HG02852 (cell line): ENCODE data around the gene HPS5.
"Not testable (repeated sequence)": the region's sequence is repeated elsewhere in the genome, so short reads cannot be mapped to it uniquely, and the experiment has no call there.

Experiments used
- ATAC-seq: cut with Tn5 transposase; IDR thresholded peaks from one replicate; pipeline ENCODE4 v1.9.1; 2021; ENCODE audit warnings: mild to moderate bottlenecking, moderate library complexity; ENCODE audit not compliant: unreplicated experiment

The HPS5 gene, protein sequence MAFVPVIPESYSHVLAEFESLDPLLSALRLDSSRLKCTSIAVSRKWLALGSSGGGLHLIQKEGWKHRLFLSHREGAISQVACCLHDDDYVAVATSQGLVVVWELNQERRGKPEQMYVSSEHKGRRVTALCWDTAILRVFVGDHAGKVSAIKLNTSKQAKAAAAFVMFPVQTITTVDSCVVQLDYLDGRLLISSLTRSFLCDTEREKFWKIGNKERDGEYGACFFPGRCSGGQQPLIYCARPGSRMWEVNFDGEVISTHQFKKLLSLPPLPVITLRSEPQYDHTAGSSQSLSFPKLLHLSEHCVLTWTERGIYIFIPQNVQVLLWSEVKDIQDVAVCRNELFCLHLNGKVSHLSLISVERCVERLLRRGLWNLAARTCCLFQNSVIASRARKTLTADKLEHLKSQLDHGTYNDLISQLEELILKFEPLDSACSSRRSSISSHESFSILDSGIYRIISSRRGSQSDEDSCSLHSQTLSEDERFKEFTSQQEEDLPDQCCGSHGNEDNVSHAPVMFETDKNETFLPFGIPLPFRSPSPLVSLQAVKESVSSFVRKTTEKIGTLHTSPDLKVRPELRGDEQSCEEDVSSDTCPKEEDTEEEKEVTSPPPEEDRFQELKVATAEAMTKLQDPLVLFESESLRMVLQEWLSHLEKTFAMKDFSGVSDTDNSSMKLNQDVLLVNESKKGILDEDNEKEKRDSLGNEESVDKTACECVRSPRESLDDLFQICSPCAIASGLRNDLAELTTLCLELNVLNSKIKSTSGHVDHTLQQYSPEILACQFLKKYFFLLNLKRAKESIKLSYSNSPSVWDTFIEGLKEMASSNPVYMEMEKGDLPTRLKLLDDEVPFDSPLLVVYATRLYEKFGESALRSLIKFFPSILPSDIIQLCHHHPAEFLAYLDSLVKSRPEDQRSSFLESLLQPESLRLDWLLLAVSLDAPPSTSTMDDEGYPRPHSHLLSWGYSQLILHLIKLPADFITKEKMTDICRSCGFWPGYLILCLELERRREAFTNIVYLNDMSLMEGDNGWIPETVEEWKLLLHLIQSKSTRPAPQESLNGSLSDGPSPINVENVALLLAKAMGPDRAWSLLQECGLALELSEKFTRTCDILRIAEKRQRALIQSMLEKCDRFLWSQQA

GRCh38 chr11:18321969-18322711 is at the start of gene HPS5, which contains the start of gene GTF2H1:
Gene HPS5 (minus strand): TSS chr11:18322140. CDS start chr11:18317858, 4,282 bp downstream.
Gene GTF2H1 (plus strand): TSS chr11:18322567. CDS start chr11:18333075, 10,508 bp downstream.
- peak; percentile 87 for ATAC-seq

DNA sequence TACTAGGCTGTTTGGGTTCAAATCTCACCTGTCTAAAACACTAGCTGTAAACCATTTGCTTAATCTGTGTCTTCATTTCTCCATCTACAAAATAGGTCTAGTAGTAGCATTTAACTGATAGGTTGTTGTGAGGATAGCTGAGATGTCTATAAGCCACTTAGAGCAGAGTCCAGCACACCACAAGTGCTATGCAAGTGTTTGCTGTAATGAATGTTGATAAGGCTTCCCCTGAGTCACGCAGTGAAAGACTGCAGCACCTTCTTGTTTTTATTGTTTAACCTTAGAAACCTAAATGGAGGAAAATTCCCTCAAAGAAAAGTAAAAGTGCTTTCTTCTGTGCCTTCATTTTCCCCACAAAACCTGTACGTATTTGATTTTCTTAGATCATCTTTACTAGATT is 49.3 kb upstream of the HPS5 start:
- no peak for ATAC-seq

DNA sequence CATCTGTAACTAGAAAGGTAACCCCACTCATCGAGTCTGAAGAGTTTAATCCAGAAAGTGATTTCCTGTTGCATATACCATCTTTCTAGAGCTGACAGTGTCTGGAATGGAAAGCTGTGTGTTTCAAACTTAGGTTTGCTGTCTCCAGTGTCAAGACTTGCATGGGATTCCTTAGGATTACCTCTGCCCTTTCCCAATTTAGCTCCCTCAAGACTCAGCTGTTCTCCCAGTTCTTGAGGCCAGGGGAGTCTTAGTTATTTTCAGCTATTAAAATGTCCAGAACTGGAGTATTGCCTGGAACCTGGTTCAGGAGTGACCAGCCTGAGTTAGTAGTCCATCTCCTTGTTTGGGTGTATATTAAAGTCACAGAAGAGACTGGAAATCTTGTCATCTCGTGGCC is 47.5 kb upstream of the HPS5 start:
- ATAC-seq = no peak

DNA sequence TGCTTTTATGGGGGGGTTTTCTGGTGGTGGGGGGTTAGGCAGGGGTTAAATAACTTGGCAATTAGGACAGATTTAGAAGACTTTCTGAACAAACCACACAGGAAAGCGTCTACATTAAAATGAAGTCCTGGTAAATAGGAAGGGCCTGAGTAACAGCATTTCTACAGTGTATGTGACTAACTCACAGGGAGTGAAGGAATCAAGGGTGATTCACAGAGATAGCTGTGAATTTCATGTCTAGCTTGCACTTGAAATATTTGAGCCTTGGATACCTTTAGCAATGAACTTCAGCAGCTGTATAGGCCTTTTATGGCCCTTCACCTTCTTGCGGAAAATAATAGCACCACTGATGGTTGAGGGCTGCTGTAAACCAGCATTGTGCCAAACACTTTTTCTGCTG is 46.3 kb upstream of the HPS5 start:
- ATAC-seq = no peak

- ATAC-seq = no peak
Observed at GRCh38 chr11:18367431-18367830, 45.5 kb upstream of the HPS5 start.

DNA sequence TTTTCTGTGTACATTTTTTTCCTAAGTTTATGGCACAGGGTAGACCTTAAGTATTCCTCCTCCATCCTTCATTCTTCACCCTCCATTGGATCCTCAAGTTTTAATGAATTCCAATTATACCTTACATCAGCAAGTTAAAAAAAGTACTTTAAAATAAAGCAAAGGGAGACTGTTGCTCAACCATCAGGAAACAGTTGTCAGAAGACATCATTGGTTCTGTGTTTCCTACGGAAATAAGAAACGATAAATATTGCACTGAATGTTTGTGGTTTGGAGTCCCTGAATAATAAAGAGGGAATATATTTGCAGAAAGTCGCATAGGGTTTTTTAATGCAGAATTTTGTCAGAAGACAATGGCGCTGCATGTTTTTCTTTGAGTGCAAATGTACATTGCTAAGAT is 44.3 kb upstream of the HPS5 start:
- no peak for ATAC-seq

GRCh38 chr11:18365741-18366140 is 43.8 kb upstream of the HPS5 start:
- ATAC-seq = no peak

DNA sequence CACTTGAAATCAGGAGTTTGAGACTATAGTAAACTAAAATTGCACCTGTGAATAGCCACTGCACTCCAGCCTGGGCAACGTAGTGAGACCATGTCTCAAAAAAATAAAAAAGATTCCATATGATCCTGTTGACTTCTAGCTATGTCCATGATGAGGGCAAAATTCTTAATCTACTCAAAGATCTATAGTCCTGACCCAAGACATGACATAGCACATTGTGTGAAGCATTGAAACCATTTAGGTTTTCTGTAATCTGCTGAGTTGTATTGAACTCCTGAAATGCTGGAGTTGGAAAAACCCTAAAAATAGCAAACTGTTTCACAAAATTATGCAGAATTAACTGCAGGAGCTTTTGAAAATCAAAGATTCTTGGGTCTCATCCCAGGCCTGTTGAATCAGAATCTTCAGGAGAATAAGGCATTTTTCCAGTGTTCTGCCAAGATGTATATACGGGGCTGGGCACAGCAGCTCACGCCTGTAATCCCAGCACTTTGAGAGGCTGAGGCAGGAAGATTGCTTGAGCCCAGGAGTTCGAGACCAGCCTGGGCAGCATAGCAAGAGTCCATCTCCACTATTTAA is 42.6 kb upstream of the HPS5 start:
- ATAC-seq = no peak

DNA sequence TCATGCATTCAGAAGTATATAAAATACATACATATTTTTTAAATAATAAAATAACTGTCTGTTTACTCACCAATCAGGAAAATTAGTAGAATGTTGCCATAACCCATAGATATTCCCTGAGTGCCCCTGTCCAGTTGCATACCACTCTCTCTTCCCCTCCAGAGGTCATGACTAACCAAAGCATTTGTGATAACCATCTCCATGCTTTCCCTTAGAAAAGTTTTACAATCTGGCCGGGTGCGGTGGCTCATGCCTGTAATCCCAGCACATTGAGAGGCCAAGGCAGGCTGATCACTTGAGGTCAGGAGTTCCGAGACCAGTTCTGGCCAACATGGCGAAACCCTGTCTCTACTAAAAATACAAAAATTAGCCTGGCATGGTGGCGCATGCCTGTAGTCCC is 39.2 kb upstream of the HPS5 start:
- ATAC-seq = no peak

- ATAC-seq = no peak
Observed at GRCh38 chr11:18358646-18359045, 36.7 kb upstream of the HPS5 start.

DNA sequence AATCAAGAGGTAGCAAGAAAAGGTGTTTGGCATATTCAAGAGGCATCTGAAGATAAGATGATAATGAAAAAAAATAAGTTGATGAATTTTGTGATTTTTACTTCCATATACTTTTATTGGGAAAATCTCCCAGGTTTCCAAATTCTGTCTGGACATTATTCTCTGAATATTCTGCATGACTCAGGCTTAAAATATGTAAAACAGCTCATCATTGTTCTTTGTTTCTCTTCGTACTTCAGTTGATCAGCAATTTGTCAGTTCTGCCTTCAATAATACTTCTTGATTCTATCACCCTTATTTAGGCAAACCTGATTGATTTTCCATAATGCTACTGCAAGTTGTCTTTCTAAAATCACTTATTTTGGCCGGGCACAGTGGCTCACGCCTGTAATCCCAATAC is 30.6 kb upstream of the HPS5 start:
- no peak for ATAC-seq

DNA sequence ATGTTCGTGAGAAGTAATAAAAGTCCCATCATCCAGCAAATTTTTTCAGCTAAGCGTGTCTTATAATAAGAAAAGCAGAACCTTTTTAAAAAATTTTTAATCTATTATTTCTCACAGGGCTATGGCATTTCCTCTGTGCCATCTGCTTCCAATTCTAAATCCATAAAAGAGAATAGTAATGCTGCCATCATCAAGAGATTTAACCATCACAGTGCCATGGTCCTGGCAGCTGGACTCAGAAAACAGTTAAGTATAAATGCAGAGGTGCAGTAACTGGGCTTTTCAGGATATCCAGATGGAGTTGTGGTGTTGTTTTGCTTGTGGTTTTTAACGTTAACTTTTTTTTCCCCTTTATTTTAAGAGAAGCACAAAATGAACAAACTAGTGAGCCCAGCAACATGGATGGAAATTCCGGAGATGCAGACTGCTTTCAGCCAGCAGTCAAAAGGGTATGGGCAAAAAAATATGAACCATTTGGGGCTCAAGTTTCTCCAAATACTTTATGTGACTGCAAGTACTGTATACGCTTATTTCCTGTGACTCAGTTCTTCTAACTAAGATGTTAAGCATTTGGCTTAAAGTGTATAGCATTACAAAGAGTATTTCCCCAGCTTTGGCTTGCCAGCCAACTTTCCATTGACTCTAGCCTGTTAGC is 25.7 kb upstream of the HPS5 start:
- ATAC-seq = no peak

DNA sequence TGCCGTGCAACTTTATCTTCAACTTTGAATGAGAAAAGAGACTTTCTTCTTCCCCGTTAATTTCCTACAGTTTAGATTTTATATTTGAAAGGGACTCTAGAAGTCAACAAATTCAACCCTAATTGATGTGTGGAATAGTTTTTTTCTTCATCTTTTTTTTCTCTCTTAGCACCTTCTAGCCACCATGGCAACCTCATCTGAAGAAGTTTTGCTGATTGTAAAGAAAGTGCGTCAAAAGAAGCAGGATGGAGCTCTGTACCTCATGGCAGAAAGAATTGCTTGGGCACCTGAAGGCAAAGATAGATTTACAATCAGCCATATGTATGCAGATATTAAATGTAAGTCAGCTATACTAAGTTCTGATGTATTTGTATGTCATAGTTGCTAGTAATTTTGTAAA is 11.0 kb upstream of the HPS5 start:
- no peak for ATAC-seq

GRCh38 chr11:18332302-18332701 is 10.4 kb upstream of the HPS5 start:
- no peak for ATAC-seq

DNA sequence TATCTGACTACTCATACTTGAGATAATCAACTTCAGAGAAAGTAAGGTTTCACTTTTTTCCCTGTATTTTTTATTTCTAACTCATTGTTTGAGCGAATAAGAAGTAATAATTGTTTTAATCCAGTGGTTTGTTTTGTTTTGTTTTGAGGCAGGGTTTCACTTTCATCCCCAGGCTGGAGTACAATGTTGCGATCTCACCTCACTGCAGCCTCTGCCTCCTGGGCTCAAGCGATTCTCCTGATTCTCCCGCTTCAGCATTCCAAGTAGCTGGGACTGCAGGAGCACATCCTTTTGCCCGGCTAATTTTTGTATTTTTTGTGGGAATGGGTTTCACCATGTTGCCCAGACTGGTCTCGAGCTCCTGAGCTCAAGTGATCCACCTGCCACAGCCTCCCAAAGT is 9.0 kb upstream of the HPS5 start:
- ATAC-seq = no peak

GRCh38 chr11:18329196-18329870 is 7.4 kb upstream of the HPS5 start:
- ATAC-seq = peak; percentile 73

GRCh38 chr11:18324381-18324780 is 2.4 kb upstream of the HPS5 start:
- ATAC-seq = no peak

DNA sequence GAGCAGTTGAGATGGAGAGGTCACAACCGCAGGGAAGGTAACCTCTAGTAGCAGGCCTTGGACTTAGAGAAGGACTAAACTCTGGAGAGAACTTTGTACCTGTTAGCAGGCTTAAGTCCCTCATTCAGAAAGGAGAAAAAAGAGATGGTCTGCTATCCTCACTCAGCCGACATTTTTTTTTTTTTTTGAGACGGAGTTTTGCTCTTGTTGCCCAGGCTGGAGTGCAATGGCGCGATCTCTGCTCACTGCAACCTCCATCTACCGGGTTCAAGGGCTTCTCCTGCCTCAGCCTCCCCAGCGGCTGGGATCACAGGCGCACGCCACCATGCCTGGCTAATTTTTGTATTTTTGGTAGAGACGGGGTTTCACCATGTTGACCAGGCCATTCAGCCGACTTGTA is 1.9 kb upstream of the HPS5 start:
- ATAC-seq = not testable (repeated sequence)

DNA sequence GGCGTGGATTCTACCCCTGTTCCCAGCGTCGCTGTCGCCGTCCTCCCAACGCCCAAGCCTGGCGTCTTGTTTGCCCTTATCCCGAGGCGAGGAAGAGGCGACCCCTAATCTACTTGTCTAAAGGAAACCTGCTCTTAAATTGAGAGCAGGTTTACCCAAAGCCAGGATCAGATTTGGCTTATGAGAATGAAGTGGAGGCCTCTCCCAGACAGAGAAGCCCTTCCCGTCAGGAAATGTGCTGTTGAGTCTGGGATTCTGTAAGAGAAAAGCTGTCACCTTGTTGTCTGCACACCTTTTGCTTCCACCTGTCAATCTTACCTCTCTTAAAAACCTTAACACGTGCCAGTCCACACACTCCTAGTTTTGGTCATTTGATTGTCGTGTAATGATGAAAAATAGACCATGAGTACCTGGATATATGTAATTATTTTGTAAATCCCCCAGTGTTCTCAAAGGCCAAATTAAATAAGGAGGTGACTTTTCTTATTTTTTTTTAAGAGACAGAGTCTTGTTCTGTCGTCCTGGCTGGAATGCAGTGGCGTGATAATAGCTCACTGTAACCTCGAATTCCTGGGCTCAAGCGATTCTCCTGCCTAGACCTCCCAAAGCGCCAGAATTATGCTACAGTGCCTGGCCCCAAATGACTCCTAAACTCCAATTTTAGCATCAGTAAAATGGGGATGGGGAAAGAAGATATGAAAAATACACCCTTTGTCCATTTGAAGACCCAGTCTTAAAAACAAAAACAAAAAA is 1.1 kb upstream of the HPS5 start:
- no peak for ATAC-seq
